Measurements from ENCODE around the gene CFAP206.

- TF ChIP-seq CTCF (IDR thresholded peaks at IDR 0.05 in 8 of 11, conservative IDR thresholded peaks at IDR 0.05 in 3 of 11) (no peak), POLR2AphosphoS5 (IDR thresholded peaks at IDR 0.05) (no peak), POLR2A (IDR thresholded peaks at IDR 0.05) (no peak)
These were observed 28.8 kb upstream of the CFAP206 start for GRCh38 chr6:87378947-87379346.

Data from spleen (tissue), 7 donors.